ENCODE data around the gene ASRGL1.

ASRGL1 gene

DNA sequence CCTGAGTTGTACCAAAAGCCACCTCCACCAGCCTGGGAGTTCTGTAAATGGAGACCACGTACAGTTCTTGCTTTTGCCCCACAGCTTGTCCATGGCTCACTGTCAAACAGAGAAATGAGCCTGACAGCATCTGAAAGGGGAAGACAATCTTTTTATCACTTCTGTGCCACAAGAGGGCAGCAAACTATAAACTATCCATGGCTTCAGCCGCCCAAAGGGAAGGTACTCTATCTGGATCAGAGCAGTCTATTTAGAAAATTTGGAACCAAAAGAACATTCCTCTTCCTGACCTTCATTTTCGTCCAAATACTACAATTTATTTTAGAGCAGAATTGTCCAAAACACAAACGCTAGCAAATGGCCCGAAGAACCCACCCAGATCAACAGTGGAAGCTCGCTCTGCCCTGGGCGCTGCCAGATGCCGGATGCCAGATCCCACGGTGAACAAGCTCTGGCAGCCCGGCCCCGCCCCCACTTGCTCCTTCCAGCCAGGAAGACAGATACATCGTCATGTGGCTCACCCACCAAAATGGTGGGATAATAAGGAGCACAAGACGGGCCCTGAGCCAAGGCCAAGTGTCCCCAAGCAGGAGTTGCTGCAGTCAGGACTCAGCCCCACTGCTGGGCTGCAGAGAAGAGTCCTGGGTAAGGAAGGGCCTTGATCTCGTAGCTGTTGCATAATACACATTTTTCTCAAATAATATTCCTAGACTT lies 57.7 kb downstream of the ASRGL1 start:
- TF ChIP-seq, protein P1, sequence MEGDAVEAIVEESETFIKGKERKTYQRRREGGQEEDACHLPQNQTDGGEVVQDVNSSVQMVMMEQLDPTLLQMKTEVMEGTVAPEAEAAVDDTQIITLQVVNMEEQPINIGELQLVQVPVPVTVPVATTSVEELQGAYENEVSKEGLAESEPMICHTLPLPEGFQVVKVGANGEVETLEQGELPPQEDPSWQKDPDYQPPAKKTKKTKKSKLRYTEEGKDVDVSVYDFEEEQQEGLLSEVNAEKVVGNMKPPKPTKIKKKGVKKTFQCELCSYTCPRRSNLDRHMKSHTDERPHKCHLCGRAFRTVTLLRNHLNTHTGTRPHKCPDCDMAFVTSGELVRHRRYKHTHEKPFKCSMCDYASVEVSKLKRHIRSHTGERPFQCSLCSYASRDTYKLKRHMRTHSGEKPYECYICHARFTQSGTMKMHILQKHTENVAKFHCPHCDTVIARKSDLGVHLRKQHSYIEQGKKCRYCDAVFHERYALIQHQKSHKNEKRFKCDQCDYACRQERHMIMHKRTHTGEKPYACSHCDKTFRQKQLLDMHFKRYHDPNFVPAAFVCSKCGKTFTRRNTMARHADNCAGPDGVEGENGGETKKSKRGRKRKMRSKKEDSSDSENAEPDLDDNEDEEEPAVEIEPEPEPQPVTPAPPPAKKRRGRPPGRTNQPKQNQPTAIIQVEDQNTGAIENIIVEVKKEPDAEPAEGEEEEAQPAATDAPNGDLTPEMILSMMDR (IDR thresholded peaks at IDR 0.05; ENCODE audit: control insufficient read depth, extremely low read depth, insufficient read depth): peak; percentile 77
- H3K4me3 ChIP-seq (ENCODE audit: low read depth, low read length): no peak overlapping the region
- DNase-seq (ENCODE audit: low read depth): peak; percentile 46

DNA sequence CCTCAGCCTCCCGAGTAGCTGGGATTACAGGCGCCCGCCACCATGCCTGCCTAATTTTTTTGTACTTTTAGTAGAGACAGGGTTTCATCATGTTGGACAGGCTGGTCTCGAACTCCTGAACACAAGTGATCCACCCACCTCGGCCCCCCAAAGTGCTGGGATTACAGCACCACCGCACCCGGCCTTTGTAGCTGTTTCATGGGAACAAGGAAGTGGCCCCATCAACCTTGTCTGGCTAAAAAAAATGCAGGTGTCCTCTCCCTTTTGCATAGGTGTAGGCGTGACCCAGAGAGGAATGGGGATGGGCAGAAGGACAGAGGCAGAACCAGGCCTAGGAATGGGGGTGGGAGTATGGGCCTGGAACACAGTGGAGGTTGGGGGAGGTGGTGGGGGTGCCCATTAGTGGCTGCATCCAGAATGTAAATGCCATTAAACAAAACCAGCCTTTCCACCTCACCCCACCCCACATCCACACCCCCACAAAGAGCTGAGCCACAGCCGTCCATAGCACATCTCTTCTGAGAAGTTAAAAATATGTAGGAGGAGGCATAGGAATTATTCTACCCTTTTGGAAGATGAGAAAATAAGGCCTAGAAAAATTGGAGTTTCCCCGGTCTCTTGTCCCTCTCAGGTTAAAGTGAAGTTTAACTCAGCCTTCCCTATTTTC lies 58.8 kb downstream of the ASRGL1 start:
- no peak for DNase-seq (ENCODE audit: low read depth)
- H3K4me3 ChIP-seq (ENCODE audit: low read depth, low read length): no peak overlapping the region
- TF ChIP-seq, protein P1 (IDR thresholded peaks at IDR 0.05; ENCODE audit: control insufficient read depth, extremely low read depth, insufficient read depth): no peak

DNA sequence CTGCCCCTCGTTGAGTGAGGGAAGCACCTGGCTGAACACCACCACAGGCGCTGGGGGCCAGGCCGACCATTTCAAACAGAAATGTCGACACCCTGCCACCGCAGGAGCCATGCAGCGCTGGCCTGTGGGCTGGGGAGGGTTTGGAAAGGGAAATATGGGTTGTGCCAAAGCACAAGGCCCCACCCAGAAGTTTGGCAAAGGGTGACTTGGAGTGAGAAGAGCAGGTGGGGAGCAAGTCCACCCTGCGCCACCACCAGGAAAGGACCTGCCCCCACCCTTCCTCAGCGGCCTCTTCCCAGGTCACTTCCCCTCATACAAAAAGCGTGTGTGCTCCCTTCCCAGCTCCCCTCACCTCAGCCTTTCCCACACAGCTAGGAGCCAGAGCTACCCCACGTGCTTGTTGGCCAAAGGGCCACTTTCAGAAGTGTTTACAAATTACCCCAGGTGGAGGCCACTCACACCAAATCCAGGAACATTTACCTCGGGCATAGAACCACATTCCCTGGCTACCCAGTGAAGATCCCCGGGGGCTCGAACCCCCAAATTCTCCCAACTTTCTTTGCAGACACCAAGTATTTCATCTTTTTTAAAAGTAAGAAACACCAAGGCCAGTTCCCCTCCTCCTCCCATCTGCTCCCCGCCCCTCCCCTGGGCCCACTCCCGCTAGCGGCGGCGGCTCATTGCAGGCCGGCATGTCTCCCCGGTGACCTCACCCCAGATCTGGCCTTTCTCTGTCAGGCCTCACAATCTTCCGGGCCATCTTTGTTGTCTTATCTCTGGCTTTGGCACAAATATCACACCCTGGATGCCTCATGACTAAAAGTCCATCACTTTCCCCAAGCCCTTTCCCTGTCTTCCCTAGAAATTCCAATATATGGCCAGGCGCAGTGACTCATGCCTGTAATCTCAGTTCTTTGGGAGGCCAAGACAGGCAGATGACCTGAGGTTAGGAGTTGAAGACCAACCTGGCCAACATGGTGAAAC lies 61.1 kb downstream of the ASRGL1 start:
- DNase-seq (ENCODE audit: low read depth): no peak
- TF ChIP-seq, protein P1 (IDR thresholded peaks at IDR 0.05; ENCODE audit: control insufficient read depth, extremely low read depth, insufficient read depth): no peak
- H3K4me3 ChIP-seq (ENCODE audit: low read depth, low read length): no peak overlapping the region

DNA sequence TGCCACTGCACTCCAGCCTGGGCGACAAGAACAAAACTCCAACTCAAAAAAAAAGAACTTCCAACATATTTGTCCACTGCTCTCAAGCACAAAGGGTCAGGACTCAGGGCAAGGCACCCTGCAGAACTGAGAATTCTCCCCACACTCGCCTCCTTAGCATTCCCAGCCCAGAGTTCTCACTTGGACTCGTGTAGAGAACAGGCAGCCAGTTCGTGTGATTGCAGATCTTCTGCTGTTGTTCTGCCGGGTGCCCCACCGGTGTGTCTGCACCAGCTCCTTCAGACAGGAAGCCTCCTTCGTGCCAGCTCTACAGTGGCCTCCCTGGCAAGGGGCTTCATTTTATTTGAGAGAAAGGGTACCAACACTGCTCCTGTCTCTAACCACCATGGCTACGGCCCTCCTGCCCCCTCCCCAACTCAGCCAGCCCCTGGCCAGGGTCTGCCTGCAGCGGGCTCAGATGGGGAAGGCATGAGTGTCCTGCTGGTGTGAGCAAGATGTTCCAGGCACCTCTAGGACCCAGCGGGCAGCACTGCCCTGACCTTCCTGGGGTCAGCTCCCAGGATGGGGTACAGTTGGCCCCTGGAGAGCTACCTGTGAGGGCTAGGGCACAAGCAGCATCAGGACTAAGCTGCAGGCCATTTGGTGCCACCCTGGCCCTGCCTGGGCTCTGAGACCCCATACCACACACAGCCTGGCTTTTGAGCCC lies 62.1 kb downstream of the ASRGL1 start:
- no peak for DNase-seq (ENCODE audit: low read depth)
- no peak overlapping the region for H3K4me3 ChIP-seq (ENCODE audit: low read depth, low read length)
- TF ChIP-seq, protein P1 (IDR thresholded peaks at IDR 0.05; ENCODE audit: control insufficient read depth, extremely low read depth, insufficient read depth): no peak

DNA sequence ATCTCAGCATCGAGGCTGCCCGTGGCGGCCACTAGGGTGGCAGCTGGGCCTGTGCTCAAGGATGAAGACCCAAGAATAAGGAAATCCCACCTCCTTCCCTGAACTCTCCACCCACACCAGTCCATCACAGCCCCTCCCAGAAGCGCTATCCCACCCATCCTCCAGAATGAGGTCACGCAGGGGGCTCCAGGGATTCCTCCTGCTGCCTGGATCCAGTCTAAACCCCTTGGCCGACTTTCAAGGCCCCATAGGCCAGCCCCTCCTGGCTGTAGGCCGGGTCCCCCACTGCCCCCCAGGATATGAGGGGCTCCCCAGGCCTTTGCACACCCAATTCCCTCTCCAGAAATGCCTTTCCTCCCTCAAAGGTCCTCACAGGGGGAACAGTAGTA lies 62.6 kb downstream of the ASRGL1 start:
- no peak for DNase-seq (ENCODE audit: low read depth)
- TF ChIP-seq, protein P1 (IDR thresholded peaks at IDR 0.05; ENCODE audit: control insufficient read depth, extremely low read depth, insufficient read depth): no peak
- H3K4me3 ChIP-seq (ENCODE audit: low read depth, low read length): no peak overlapping the region

DNA sequence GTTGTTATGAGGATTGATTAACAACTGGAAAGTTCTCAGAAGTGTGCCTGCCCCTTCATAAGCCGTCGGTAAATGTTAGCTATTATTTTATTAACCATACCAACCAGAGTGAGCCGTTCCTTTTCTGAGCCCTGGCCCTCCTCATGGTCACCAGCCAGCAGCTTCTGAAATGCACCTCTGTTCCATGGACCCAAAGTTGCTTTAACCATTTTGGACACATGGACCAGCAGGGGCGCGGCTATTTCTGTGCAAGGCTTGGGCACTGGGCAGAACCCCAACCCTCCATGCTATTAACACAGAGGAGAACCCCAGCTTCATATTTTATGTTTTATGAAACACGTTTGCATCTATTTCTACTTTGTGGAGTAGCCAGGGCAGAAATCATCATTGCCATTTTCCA lies 63.0 kb downstream of the ASRGL1 start:
- DNase-seq (ENCODE audit: low read depth): no peak
- H3K4me3 ChIP-seq (ENCODE audit: low read depth, low read length): no peak overlapping the region
- TF ChIP-seq, protein P1 (IDR thresholded peaks at IDR 0.05; ENCODE audit: control insufficient read depth, extremely low read depth, insufficient read depth): no peak

All from LNCaP clone FGC (cell line).